Midbrain (tissue), 1 donor: ENCODE measurements around the gene ATP6V1G3.
"Not testable (repeated sequence)": the region's sequence is repeated elsewhere in the genome, so short reads cannot be mapped to it uniquely, and the experiment has no call there.

Experiments
- DNase-seq: peaks from one replicate; lab custom pipeline; 2025; lab: John Stamatoyannopoulos, UW

Gene ATP6V1G3

DNA sequence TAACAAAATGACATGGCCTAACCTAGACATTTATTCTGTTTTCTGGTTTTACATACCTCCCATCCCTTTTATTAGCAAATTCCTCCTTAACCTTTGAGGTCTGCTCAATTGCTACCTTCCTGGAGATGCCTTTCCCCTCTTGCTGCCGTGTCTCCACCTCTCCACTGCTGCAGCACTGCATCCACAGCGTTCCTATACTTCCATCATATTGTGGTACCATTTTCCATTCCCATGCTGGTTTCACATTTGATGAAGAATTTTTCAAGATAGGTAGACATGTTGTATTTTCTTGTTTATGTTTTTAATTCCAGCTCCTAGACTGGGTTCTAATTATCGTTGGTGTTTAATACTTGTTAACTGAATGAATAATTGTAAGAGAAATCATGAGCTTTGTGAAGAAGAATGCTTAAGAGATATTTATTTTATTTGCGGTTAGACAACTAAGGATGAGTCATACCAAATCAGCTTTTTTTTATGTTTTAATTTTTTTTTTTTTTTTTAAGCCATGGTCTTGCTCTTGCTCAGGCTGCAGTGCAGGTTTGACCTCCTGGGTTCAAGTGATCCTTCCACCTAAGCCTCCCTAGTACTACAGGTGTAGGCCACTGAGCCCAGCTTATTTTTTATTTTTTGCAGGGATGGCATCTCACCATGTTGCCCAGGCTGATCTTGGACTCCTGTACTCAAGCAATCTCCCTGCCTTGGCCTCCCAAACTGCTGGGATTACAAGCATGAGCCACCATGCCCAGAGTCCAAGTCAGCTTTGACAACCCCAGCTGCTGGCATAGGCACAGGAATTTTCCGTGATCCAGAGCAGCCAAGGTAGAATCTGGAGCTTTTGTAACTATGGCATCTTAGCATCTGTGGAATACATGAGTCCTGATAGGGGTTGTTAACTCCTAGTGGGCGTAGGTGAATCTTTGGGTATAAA is 44.0 kb downstream of the ATP6V1G3 start:
- no peak for DNase-seq

DNA sequence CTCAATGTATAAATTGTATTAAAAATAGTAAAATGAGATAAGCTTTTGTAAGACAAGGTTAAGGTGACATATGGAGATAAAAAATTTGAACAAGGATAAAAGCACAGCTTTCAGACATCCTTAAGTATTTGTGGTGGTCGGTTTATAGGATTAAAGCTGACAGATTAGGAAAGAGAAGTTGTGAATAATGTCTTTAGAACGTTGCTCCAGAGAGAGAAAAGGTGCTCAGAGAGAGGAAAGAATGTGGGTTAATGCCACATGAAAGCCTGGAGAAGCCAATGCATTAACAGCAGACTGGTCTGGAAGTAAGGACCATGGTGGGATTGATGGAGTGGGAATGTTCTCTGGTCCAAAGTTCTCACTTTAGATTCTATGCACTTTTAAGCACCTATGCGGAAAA is 44.8 kb downstream of the ATP6V1G3 start:
- no peak for DNase-seq

DNA sequence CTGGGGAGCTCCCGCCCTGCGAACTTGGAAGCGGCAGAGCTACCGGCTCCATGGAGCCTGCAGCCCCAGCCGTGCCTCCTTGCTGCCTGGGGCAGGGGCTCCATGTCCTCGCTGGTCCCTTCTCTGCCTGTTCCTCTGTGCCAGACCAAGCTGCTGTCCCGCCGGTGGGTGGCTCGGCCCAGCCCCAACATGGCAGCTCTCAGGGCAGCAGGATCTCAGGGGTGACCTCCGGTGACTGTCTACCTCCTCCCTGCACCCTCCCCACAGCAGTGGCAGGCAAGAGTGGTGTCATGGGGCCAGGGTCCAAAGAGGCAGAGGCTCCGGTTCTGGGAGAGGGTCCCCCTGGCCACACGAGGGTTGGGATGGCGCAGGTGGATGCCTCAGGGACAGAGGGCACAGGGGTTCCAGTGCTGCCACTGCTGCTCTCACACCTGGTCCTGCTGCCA is 45.8 kb downstream of the ATP6V1G3 start:
- DNase-seq, result no peak

DNA sequence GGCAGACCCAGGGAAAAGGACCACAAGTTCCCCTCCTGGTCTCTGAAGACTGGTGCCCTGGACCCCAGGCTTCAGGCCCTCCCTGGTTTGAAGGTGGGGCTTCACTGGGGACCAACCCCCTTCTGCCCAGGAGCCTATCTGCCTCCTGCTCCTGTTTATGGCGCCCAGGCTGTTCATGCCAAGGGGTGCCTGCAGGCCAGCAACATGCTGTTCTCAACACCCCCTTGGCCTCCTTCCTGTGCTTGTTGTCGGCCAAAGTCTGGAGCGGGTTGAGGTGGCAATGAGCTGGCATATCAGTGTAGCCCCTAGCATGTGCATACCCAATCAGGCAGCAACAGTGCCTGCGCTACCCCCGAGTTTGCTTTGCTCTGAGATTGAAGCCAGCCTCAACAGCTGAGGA is 46.3 kb downstream of the ATP6V1G3 start:
- DNase-seq, result no peak

DNA sequence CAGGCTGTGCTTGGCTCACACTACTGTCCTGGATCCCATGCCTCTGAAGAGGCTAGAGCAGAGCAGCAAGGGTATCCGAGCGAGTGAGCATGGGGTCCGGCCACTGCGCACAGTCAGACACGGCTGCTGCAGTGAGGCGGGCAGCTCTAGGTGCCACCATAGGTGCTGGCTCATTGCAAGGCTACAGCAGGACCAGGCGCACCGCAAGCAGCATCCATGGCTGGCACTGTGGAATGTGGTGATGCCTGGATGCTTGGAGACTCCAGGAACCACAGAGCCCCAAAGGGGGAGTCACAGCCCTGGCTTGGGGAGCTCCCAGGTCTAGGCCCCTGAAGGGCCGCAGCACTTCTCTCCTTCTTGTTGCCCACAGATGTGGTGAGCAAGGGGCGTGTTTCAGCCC is 47.2 kb downstream of the ATP6V1G3 start:
- DNase-seq, result no peak

DNA sequence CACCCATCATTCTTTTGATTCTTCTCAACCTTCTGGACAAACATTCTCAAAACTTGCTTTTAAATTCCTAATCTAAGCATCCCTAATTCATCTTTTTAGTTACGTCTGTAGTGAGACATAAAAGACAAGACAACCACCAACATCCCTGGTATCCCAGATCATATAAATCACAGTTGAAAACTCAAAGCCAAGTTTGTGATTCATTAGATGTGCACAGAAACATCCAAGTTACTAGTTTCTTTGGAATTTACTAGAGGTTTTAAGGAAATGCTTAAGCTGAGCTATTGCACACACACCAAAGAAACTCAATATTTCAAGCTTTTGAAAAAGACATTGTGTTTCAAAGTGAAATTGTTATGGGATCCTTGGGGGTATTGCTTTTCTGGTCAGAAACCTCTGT is 47.6 kb downstream of the ATP6V1G3 start:
- DNase-seq, result no peak

DNA sequence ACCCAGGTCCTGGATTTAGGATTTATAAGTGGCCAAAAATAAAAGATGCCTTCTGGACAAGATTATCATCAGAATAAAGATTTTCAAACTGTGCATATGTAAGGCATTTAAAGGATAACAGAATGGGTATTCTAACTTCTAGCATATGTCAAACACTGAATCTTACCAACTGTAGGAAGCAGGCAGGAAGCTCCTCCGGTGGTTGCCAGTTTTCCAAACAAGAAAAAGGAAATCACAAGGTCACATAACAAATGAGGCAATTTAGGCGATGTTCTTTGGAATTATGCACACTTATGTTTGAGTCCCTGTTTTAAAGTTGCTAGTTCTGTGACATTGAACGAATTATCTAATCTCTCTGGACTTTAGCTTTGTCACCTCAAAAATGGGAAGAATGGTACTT is 48.9 kb downstream of the ATP6V1G3 start:
- DNase-seq, result no peak

DNA sequence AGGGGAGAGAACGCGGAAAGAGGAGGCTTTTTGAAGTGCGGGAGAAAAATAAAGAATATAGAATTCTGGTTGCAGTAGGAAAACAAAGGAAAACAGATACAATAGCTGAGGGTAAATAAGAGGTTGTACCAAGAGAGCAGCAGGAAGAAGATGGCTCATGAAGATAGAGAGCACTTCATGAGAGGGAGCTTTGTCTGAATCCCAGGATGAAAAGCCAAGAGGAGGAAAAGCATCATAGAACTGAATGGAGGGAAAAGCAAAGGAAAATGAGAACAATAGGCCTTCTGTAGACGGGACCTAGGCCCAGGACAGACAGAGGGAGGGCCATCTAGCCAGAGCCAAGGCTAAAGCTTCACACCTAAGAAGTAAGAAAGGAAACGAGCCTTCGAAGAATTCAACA is 49.5 kb downstream of the ATP6V1G3 start:
- no peak for DNase-seq

DNA sequence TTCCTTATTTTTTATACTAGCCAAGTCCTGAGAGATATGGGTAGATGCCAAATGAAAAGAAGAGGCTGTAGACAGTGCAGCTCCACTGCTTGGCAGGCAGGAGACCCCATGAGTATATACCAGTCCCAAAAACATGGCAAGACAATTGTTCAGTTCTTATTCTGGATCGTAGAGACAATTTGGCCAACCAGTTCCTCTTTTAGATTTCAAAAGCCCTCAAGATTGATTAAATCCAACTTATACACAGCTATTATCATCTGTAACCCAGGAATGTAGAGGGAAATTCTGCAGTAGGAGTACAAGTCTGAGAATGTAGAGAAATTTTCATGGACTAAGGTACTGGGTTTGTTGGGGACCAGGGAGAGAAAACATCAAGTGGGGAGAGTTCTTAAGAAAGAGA is 50.3 kb downstream of the ATP6V1G3 start:
- no peak for DNase-seq

DNA sequence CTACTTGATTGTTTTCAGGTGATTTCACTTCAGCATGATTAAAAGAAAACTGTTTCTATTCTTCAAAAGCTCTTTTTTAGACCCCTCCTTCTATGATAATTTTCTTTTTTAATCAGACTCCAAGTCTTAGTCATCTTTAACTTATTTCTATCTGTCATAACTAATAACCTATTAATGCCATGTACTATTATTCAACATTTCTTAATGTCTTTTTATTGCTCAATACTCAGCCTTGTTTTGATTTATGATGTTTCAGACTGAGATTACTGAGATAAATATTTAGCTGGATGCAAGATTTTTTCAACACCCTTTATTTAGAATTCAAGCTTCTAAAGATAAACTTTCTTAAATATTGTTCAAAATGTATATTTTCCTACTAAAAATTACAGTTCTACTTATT is 53.6 kb downstream of the ATP6V1G3 start:
- no peak for DNase-seq

DNA sequence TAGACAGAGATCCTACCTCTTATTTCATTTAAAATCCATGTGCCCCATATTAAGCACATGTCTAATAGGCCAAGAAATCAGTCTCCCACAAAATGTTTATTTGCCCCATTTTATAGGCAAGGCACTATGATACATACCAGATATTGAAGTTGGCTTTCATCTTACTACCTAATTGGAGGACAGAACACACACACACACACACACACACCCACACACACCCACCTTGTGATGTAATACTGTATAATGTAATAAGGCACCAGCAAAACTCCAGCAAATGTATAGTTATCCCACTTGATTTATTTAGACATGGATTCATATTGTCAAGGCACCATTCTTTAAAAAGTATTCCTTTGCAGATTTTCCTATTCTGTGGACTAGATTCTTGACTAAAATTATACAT is 56.8 kb downstream of the ATP6V1G3 start:
- no peak for DNase-seq

DNA sequence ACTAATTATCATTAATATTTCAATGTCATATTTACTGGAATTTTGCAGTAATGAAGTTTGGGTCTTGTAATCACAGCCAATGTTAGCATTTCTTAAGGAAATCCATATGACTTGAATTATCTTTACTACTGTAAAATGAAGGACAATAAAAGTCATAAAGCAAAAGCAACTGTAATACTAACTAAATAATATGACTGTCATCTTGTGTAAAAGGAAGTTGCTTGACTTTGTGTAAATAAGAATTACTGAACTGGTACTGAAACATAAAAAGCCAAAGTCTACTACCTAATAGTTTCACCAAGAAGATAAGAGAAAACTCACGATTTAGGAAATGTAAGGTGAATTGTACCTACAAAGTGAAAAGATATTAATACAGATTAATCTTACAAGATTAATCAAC is 57.5 kb downstream of the ATP6V1G3 start:
- DNase-seq, result no peak

DNA sequence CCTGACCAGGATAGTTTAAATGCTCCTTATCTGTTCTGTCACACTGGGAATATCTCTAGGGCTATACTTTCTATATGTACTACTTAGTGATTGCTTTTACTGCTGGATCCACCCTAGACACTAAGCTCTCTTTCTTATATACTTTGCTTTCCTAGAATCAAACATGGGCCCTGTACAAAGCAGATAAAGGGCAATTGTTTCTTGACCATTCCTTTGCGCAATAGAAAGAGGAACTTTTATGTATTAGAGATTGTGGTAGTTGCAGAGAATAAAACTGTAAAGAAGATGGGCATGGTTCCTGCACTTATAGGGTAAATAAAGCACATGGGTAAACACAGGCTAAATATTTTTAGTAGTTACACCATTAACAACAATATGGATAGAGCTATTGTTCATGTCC is 58.8 kb downstream of the ATP6V1G3 start:
- DNase-seq, result no peak

DNA sequence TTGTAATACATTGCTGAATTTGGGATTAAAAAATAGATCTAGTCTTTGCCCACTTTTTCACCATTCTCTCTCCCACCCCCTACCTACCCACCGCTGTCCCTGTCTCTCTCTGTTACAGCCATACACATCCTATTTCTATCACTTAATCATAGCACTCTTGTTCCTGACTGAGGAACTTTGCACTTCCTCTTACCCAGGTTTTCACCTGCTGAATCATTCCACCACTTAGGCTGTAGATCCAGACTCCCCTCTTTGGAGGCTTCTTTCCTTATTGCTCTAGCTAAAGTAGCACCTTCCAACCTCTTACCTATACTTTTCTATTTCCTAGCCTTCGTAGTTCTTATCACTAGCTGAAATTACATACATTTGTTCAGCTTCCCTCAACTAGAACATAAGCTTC is 59.6 kb downstream of the ATP6V1G3 start:
- no peak for DNase-seq

DNA sequence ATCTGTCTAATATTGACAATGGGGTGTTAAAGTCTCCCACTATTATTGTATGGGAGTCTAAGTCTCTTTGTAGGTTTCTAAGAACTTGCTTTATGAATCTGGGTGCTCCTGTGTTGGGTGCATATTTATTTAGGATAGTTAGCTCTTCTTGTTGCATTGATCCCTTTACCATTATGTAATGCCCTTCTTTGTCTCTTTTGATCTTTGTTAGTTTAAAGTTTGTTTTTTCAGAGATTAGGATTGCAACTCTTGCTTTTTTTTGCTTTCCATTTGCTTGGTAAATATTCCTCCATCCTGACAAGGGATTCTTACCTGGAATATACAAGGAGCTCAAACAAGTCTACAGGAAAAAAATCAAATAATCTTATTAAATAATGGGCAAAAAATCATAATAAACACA is 63.1 kb downstream of the ATP6V1G3 start:
- not testable (repeated sequence) for DNase-seq
